Renal cortical epithelial cell (primary cell): ENCODE data around the gene CRYZL1. TPM values are rescaled to one million over a fixed set of nuclear protein-coding genes. Genes with fewer than 3 reads are reported as not detected.
A peak's percentile ranks its signal among the peaks of the same experiment; 100 is the strongest.

Experiments used
- DNase-seq: peaks from one replicate; pipeline ENCODE4 v3.0.0-alpha.2; 2011; ENCODE audit warnings: low read depth
- total RNA-seq: library from RNA; depleted of rRNA; stranded (reverse); fragments of >200 nt; gene quantifications from 2 replicates; pipeline ENCODE4 v1.2.3, GENCODE V29; 2014

The CRYZL1 gene
- total RNA-seq, 1 donor from 2014 or later: 66.4 TPM

DNA sequence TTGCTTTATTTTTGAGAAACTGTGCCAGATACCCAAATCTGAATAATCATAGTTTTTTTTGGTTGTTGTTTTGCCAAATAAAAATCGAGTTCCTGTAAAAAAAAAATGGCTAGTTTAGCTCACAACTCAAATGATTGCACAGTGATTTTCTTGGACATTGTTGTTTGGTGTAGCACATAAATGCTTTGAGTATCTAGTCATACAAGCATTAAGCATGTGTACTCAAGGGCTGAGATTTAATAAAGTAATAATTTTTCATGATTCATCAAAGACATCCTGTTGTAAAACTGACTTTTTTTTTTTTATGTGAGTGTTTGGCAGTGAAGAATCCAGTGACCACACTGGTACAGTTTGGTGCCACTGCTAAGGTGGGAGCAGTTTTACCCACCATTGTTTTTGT, 19.6 kb upstream of the CRYZL1 start:
- no peak for DNase-seq

GRCh38 chr21:33660406-33660805, 18.9 kb upstream of the CRYZL1 start:
- DNase-seq: peak; percentile 32

DNA sequence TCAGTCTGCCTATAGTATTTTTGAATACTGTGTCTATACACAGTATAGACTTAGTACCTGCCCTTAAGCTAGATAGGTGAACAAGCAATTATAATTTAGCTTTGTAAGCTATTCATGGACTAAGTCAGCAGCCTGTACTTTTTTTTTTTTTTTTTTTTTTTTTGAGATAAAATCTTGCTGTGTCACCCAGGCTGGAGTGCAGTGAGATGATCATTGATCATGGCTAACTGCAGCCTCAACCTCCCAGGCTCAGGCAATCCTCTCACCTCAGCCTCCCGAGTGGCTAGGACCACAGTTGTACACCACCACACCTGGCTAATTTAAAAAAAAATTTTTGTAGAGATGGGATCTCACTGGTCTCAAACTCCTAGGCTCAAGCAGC, 18.0 kb upstream of the CRYZL1 start:
- no peak for DNase-seq

- no peak for DNase-seq
Observed at GRCh38 chr21:33658919-33659567, 17.5 kb upstream of the CRYZL1 start.

DNA sequence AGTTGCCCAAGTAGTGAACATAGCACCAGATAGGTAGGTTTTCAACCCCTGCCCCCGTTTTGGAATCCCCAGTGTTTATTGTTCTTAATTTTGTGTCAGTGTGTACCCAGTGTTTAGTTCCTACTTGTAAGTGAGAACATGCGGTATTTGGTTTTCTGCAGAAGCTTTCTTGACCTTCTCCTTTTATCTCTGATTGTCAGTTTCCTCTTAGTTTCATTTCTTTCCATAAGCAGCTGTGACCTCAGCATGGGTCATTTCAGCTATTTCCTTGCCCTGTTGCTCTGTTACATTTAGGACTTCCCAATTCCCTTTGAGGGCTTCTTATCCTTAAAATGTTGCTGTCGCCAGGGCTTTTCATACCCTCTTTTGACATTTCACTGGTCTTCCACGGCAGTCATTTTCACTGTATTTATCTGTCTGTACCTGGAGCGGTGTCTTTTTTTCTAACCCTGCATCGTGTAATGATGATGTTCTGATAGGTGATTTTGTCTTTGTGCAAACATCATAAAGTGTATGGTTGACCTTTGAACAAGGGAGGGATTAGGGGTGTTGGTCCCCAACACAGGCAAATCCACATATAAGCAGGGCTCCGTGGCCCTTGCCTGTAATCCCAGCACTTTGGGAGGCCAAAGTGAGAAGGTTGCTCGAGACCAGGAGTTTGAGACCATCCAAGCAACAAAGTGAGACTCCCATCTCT, 15.7 kb upstream of the CRYZL1 start:
- DNase-seq: no peak

DNA sequence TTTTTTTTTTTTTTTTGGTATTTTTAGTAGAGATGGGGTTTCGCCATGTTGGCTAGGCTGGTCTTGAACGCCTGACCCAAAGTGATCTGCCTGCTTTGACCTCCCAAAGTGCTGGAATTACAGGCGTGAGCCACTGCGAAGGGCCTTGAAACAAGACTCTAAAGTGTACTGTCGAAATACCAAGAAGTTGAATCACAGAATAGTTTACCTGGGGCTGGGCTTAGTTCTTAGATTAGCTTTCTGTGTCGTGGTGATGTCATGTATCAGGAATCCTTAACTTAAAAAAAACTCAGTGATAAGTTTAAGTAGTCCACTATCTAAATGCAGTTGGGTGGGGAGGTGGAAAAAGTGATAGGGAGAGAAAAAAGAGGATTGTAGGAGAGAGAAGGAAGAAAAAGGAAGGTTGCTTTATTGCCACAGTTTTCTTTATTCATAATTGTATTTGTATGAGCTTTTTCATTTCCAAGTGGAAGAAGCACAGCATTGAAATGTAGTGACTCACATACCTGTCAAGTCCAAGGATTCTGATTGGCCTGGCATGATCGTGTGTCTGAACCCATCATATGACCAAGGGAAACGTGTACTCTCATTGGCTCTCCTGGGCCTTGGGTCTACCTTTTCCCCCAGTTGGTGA, 14.2 kb upstream of the CRYZL1 start:
- peak; percentile 99 for DNase-seq

DNA sequence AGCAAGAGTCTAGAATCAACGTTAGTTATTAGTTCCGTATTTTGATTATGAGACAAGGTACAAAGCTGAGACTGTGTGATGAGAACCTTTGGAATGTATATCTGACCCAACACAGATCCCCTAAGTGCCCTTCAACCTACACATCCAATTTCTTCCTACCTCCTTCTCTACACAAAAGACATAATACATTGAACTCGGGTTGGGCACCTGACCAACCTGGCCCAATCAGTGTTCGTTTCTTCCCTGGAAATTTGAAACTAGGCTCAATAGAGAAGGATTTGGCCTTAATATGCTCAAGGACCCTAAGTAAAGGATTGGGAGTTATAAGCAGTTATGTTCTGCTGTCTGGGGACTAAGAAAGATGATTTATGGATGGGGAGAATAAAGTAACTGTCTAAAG, 12.9 kb upstream of the CRYZL1 start:
- no peak for DNase-seq

- no peak for DNase-seq
Observed at GRCh38 chr21:33651965-33652680, 10.6 kb upstream of the CRYZL1 start.

- DNase-seq: no peak
Observed at GRCh38 chr21:33650929-33651509, 9.5 kb upstream of the CRYZL1 start.

- no peak for DNase-seq
Observed at GRCh38 chr21:33650230-33650629, 8.7 kb upstream of the CRYZL1 start.

- DNase-seq: no peak
Observed at GRCh38 chr21:33648555-33648954, 7.0 kb upstream of the CRYZL1 start.

DNA sequence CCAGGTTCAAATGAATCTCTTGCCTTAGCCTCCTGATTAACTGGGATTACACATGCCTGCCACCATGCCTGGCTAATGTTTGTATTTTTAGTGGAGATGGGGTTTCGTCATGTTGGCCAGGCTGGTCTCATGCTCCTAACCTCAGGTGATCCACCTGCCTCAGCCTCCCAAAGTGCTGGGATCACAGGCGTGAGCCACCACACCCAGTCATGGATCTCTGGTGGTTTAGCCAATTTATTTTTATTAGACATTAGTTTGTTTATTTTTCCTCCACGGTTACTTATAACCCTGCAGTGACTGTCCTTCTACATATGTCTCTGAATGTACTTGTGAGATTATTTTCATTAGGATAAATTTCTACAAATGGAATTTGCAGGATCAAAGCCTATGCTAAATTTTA, 6.0 kb upstream of the CRYZL1 start:
- no peak for DNase-seq

DNA sequence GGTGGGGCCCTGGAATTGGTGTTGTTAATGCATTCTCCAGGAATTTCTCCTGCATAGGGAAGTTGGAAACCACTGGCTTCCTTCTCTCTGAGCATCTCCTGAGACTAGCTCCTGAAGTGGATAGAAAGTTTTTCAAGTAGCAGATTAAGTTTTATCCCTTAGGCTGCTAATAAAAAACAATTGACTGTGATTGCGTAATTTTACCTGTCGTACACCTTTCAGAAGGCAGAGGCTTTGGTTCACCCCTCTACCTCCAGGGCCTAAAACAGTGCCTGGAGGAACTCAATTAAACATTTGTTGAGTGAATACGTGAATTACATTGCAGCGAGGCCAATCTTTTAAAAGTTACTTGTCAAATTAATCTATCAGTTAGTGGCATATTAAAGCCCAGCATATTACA, 4.2 kb upstream of the CRYZL1 start:
- no peak for DNase-seq

DNA sequence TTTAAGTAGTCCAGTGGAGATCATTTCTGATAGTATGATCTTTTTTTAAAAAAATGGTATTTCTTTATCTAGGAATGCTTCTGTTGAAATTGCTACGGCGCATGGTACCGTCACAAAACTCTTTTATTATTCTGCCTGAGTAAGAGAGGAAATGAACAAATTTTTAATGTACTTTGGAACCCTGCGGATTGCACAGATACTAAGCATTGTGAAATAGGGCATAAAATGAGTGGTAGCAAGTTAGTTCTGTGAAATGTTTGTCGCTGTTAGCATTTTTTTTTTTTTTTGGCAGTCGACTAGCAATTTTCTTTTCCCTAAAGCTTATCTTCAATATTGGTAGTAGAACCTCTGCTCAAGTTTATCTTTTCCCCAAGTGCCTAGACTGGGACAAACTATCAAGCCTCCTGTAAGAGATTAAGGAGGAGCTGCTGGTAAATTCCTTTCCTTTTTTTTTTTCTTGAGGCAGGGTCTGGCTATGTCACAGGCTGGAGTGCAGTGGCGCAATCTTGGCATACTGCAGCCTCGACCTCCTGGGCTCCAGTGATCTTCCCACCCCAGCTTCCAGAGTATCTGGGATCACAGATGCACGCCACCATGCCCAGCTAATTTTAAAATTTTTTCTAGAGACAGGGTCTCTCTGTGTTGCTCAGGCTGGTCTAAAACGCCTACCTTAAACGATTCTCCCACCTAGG, 3.0 kb upstream of the CRYZL1 start:
- peak; percentile 68 for DNase-seq

DNA sequence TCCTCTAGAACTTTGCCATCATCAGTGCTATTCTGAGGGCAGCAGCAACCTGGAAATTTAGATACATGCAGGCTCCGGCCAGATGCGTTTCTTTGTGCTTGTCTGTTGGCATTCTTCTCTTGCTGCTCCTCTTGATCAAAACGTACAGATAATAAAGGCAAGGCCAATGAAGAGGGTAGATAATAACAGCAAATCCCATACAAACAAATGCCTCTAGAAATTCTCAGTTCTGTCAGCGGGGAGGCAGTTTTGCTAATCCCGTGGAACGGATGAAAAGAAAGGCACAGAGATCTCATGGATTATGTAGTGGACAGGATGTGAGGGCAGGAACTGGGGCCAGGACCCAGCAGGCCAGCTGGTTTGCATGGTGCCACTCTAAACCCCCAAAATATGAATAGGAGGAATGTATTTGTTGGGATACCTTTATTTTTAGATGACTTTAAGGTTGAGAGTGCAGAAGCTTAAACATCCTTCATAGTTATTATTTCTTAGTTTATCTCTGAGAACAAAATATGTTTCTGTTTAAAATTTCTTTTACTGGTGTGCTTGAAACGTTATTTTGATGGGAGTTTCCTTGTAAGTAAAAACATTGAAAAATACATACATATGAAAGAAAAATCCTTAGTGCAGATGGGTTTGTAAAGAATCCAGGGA, 2.2 kb upstream of the CRYZL1 start:
- peak; percentile 26 for DNase-seq

DNA sequence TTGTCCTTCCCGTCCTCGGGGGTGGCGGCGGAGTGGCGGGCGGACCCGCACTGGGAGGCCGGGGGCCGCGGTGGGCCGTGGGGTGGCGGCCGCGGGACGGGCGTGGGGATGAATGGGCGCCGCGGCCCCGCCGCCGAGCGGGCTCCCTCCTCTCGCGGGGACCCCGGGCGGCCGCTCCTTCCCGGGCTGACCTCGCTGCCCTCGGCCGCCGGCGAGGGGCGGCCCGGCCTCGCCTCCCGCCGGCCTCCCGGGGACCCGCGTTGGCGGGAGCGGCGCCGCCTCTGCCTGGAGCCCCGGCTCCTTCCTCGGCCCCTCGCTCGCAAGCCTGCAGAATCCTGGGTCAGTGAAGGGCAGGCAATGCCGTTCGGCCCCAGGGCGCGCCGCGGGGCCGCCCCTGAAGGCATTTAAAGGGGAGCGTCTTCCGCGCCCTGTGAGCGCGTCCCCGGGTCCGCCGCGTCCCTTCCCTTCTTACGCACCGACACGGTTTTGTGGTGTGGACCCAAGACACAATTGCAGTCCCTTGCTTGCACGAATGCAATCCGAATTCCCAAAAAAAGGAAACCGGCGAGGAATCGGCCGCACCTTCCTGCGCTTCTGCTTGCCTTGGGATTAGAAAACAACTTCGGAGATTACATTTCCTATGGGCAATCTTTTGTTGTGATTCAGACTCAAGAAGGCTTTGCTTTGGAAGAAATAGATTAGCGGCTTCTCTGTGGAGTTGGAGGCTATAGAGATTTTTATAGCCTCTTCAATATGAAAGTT, 1.5 kb upstream of the CRYZL1 start:
- DNase-seq: no peak

DNA sequence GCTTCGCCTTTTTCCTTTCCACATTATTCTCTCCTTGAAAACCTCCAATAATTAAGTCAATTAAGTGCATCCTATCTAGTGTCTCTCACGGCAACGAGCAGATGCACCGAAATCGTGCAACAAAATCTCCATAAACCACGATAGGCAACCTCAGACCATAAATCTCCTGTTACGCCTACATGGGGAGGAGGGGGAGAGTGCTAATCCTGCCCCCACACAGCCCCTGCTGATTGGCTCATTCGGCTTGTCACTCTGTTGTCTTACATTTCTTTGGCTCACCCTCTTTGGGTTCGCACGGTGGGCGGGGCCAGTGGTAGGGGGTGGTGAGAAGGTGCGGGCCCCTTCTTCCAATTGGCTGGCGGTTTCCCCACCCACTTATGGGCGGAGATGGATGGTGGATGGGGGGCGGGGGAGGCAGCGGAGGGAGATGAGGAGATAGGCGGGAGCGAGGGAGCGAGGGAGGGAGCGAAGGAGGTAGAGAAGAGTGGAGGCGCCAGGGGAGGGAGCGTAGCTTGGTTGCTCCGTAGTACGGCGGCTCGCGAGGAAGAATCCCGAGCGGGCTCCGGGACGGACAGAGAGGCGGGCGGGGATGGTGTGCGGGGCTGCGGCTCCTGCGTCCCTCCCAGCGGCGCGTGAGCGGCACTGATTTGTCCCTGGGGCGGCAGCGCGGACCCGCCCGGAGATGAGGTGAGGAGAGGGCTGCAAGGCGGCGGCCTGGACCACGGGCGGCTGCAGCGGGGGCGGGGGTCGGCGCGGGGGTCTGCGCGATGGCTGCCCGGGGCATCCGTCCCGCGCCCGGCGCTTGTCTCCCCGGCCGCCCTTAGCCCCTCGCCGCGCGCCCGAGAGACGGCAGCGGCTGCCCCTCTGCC, 720 bp upstream of the CRYZL1 start, which contains the start of gene ITSN1:
Gene ITSN1 (plus strand): TSS at position 475 of the 869 bp plus-strand sequence. CDS start 76,328 bp downstream, outside the sequence.
- DNase-seq: peak; percentile 97

GRCh38 chr21:33640697-33641351, 717 bp downstream of the CRYZL1 start:
- peak; percentile 22 for DNase-seq

- DNase-seq: no peak
Observed at GRCh38 chr21:33634254-33634653, 7.3 kb downstream of the CRYZL1 start.
